ENCODE results near the gene DNAAF9. TPM values are rescaled to one million over a fixed set of nuclear protein-coding genes. Genes with fewer than 3 reads are reported as not detected.

DNAAF9 gene
- total RNA-seq, 4 donors from 2014 or later = 42.3 to 56.6 (median 46.3) TPM

DNA sequence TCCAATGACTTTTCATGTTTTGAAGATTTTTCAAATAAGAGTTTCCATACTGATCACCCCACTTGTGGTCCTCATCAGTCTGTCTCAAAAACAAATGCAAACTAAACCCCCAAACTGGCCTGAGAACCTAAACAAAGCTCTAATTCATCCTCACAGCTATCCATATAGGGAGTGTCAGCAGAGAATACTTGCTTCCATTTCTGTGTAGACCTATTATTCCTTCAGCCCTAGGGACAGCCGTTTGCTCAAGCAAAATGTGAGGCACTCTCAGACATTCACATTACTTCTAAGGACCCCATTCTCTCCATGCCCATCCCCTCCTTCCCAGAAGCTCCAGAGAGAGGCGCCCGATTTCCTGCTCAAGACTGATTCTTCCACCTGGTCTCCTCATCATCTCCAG lies 24.6 kb downstream of the DNAAF9 start:
- in situ Hi-C loops (cut with MboI; ENCODE audit: low sequenced_read_pairs in 4 of 4) = no loop called here
- Histone ChIP-seq H3K9me3 (peaks cover 0 to 4% (median 0%) of the 10 kb centered on the region in 3 donors), H3K27me3 (no peaks in the 10 kb centered on the region), H3K4me3 (no peak overlapping the region), H3K4me1 (peaks cover 0 to 3% of the 10 kb centered on the region in 2 donors), H3K36me3 (peaks cover 0 to 13% of the 10 kb centered on the region in 2 donors), H3K27ac (no peak overlapping the region)
- intact Hi-C loops (cut with DNase I; ENCODE audit: low total_unique reads) = no loop called here
- TF ChIP-seq POLR2A (IDR thresholded peaks at IDR 0.05) = no peak
- TF ChIP-seq, protein P1, sequence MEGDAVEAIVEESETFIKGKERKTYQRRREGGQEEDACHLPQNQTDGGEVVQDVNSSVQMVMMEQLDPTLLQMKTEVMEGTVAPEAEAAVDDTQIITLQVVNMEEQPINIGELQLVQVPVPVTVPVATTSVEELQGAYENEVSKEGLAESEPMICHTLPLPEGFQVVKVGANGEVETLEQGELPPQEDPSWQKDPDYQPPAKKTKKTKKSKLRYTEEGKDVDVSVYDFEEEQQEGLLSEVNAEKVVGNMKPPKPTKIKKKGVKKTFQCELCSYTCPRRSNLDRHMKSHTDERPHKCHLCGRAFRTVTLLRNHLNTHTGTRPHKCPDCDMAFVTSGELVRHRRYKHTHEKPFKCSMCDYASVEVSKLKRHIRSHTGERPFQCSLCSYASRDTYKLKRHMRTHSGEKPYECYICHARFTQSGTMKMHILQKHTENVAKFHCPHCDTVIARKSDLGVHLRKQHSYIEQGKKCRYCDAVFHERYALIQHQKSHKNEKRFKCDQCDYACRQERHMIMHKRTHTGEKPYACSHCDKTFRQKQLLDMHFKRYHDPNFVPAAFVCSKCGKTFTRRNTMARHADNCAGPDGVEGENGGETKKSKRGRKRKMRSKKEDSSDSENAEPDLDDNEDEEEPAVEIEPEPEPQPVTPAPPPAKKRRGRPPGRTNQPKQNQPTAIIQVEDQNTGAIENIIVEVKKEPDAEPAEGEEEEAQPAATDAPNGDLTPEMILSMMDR (IDR thresholded peaks at IDR 0.05 in 4 of 5, conservative IDR thresholded peaks at IDR 0.05 in 1 of 5) = no peak
- ATAC-seq (no peak), DNase-seq (no peak)

DNA sequence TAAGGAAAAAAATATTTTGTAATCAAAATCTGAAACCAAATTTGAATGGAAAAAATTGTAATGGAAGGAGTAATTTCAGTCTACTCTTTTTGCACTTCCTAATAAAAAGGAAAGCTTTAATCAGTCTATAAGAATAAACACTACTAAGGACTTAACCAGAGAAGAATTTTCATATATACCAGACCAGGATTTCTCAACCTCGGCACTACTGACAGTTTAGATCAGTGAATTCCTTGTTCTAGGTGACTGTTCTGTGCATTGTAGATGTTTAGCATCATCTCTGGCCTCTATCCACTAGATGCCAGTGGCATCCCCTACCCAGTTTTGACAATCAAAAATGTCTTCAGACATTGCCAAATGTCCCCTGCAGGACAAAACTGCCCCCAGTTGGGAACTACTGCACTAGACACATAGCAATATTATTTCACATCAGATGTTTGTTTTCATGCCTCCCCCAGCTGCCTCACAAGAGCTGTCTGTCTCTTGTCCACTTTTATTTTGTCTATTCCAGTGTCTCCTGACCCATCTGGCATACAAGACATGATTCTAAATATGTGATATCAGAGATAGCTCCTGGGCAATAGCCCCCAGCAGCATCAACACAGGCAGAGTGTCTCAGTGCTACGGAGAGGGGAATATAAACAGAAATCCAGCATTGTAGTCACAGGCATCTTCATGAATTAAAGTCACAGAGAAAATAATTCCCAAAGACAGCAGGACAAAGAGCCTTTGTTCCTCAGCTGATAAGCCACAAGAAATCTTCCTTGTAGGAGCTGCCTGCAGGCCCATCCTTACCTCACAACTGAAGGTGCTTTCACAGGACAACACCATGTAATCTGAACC lies 27.0 kb downstream of the DNAAF9 start:
- peaks cover 0 to 17% of the 10 kb centered on the region in 2 donors for H3K36me3 ChIP-seq
- ATAC-seq (no peak), DNase-seq (no peak)
- no peak overlapping the region for H3K4me3 ChIP-seq
- H3K27ac ChIP-seq = no peak overlapping the region
- no peaks in the 10 kb centered on the region for H3K9me3 ChIP-seq
- TF ChIP-seq, protein P1 (IDR thresholded peaks at IDR 0.05 in 4 of 5, conservative IDR thresholded peaks at IDR 0.05 in 1 of 5) = no peak
- no peak for TF ChIP-seq POLR2A (IDR thresholded peaks at IDR 0.05)
- H3K27me3 ChIP-seq = no peaks in the 10 kb centered on the region
- in situ Hi-C loops (cut with MboI; ENCODE audit: low sequenced_read_pairs in 4 of 4) = no loop called here
- peaks cover 0 to 8% of the 10 kb centered on the region in 2 donors for H3K4me1 ChIP-seq
- intact Hi-C loops (cut with DNase I; ENCODE audit: low total_unique reads) = no loop called here

DNA sequence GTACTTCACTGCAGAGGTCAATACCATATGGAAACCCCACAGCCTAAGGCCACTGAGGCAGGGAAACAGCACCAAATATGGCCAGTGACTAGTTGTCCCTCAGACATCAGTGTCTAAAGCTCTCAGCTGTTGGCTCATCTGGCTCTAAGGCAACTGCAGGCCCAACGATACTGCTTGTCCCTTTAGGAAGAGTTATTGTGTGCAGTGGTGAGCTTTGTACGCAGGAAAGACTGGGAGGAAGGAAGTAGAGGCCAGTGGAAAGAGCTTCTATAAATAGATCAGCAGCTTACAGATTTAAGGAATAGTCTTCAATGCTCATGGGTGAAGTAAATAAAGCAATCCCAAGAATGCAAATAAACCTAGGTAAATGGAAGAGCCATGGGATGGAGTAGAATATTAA lies 29.3 kb downstream of the DNAAF9 start:
- Histone ChIP-seq H3K4me3 (no peak overlapping the region), H3K27ac (peak overlapping the region; percentile 15 to 36 (median 32)), H3K27me3 (no peaks in the 10 kb centered on the region), H3K36me3 (peaks cover 0 to 36% of the 10 kb centered on the region in 2 donors), H3K4me1 (peaks cover 0 to 22% of the 10 kb centered on the region in 2 donors), H3K9me3 (no peaks in the 10 kb centered on the region)
- intact Hi-C loops (cut with DNase I; ENCODE audit: low total_unique reads) (no loop called here), in situ Hi-C loops (cut with MboI; ENCODE audit: low sequenced_read_pairs in 4 of 4) (no loop called here)
- no peak for TF ChIP-seq POLR2A (IDR thresholded peaks at IDR 0.05)
- TF ChIP-seq, protein P1 (IDR thresholded peaks at IDR 0.05 in 4 of 5, conservative IDR thresholded peaks at IDR 0.05 in 1 of 5) = no peak
- ATAC-seq (no peak), DNase-seq (peak in 1 of 2 donors; percentile 7)

DNA sequence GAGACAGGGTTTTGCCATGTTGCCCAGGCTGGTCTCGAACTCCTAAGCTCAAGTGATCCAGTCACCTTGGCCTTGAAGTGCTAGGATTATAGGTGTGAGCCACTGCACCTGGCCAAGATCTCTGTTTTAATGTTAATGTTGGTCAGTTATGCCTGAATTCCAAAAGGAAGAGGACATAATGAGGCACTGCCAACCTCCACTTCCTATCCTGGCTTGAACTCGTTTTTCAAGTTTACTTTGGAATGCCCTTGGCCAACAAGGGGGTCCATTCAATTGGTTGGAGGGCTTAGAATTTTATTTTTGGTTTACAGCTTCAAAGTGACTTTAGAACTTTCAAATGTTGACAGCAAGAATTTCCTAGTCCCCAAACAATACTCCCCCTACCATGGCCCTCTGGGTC lies 29.8 kb downstream of the DNAAF9 start:
- no peak overlapping the region for H3K4me3 ChIP-seq
- no peaks in the 10 kb centered on the region for H3K9me3 ChIP-seq
- H3K27ac ChIP-seq = peak overlapping the region in 3 of 4 donors; percentile 15 to 31 (median 21)
- H3K27me3 ChIP-seq = no peaks in the 10 kb centered on the region
- in situ Hi-C loops (cut with MboI; ENCODE audit: low sequenced_read_pairs in 4 of 4) (no loop called here), intact Hi-C loops (cut with DNase I; ENCODE audit: low total_unique reads) (no loop called here)
- H3K36me3 ChIP-seq = peaks cover 0 to 39% of the 10 kb centered on the region in 2 donors
- H3K4me1 ChIP-seq = peaks cover 0 to 22% of the 10 kb centered on the region in 2 donors
- TF ChIP-seq, protein P1 (IDR thresholded peaks at IDR 0.05 in 4 of 5, conservative IDR thresholded peaks at IDR 0.05 in 1 of 5) = no peak
- TF ChIP-seq POLR2A (IDR thresholded peaks at IDR 0.05) = no peak
- DNase-seq (no peak), ATAC-seq (no peak)

Measured in gastrocnemius medialis (tissue), 4 donors.